H7 (cell line): ENCODE results near the gene KCNK7. TPM values are rescaled to one million over a fixed set of nuclear protein-coding genes. Genes with fewer than 3 reads are reported as not detected.
"Not testable (repeated sequence)": the region's sequence is repeated elsewhere in the genome, so short reads cannot be mapped to it uniquely, and the experiment has no call there.

Experiments
- DNase-seq: peaks from one replicate; pipeline ENCODE4 v3.0.0; 2012
- H3K27me3 ChIP-seq: 2 replicates; pipeline ENCODE4 v1.6.0; 2011; ENCODE audit warnings: mild to moderate bottlenecking, low read length; ENCODE audit not compliant: control insufficient read depth, insufficient read depth
- H3K36me3 ChIP-seq: replicated peaks from 2 replicates; pipeline ENCODE4 v1.5.1; 2011; ENCODE audit warnings: low read length; ENCODE audit not compliant: control insufficient read depth, insufficient read depth
- H3K4me3 ChIP-seq: 2 replicates; pipeline ENCODE4 v1.5.1; 2011; ENCODE audit warnings: low read depth, mild to moderate bottlenecking, control low read depth, low read length, moderate library complexity; ENCODE audit not compliant: insufficient read depth
- total RNA-seq: library from RNA; depleted of rRNA; stranded (reverse); fragments of >200 nt; shearing (Covaris generic); gene quantifications from 2 replicates; pipeline ENCODE4 v1.2.3, GENCODE V29; 2014; rRNA removed

The KCNK7 gene
- not detected in 2 replicates for total RNA-seq

- peak; percentile 73 for DNase-seq
- peaks cover 27% of the 10 kb centered on the region for H3K27me3 ChIP-seq
- H3K36me3 ChIP-seq = peaks cover 3% of the 10 kb centered on the region
- H3K4me3 ChIP-seq = no peak within 1 kb of the TSS
Observed at GRCh38 chr11:65595543-65596281, at the start of gene KCNK7. TSS of gene KCNK7 (minus strand) at chr11:65595800. CDS start at chr11:65595772, 28 bp downstream.

- Histone ChIP-seq H3K36me3 (peaks cover 8% of the 10 kb centered on the region), H3K4me3 (no peak overlapping the region), H3K27me3 (no peaks in the 10 kb centered on the region; the same call in 1 of the 2 replicates)
- DNase-seq = no peak
Observed at GRCh38 chr11:65644837-65645236, 49.2 kb upstream of the KCNK7 start.

- Histone ChIP-seq H3K4me3 (no peak overlapping the region), H3K36me3 (peaks cover 3% of the 10 kb centered on the region; the same call in 1 of the 2 replicates), H3K27me3 (no peaks in the 10 kb centered on the region; the same call in 1 of the 2 replicates)
- DNase-seq = peak; percentile 86
Observed at GRCh38 chr11:65643971-65644370, 48.4 kb upstream of the KCNK7 start.

GRCh38 chr11:65642014-65642671, 46.5 kb upstream of the KCNK7 start:
- H3K27me3 ChIP-seq = no peaks in the 10 kb centered on the region
- H3K4me3 ChIP-seq = peak overlapping the region; percentile 73
- H3K36me3 ChIP-seq = peaks cover 3% of the 10 kb centered on the region; the same call in 1 of the 2 replicates
- DNase-seq = peak; percentile 95

GRCh38 chr11:65641297-65642013, 45.9 kb upstream of the KCNK7 start:
- no peak for DNase-seq
- Histone ChIP-seq H3K4me3 (peak overlapping the region; percentile 6; the same call in 1 of the 2 replicates), H3K36me3 (peaks cover 5% of the 10 kb centered on the region), H3K27me3 (no peaks in the 10 kb centered on the region)

- no peak for DNase-seq
- Histone ChIP-seq H3K27me3 (no peaks in the 10 kb centered on the region), H3K4me3 (no peak overlapping the region), H3K36me3 (peaks cover 8% of the 10 kb centered on the region)
Observed at GRCh38 chr11:65640483-65641296, 45.1 kb upstream of the KCNK7 start.

- DNase-seq = no peak
- Histone ChIP-seq H3K27me3 (no peaks in the 10 kb centered on the region), H3K4me3 (no peak overlapping the region), H3K36me3 (peaks cover 10% of the 10 kb centered on the region)
Observed at GRCh38 chr11:65639623-65640482, 44.3 kb upstream of the KCNK7 start.

GRCh38 chr11:65639228-65639597, 43.6 kb upstream of the KCNK7 start:
- not testable (repeated sequence) for H3K4me3 ChIP-seq, H3K27me3 ChIP-seq, DNase-seq
- peaks cover 11% of the 10 kb centered on the region for H3K36me3 ChIP-seq

- H3K4me3 ChIP-seq = peak within 1 kb of the TSS; percentile 80
Observed at GRCh38 chr11:65637794-65638419, 42.3 kb upstream of the KCNK7 start, which contains the start of gene SIPA1. TSS of gene SIPA1 (plus strand) at chr11:65638101. CDS start at chr11:65640922, 2,821 bp downstream.

GRCh38 chr11:65637032-65637557, 41.5 kb upstream of the KCNK7 start:
- no peak for DNase-seq
- H3K4me3 ChIP-seq = no peak overlapping the region

More at GRCh38 chr11:65637794-65638419, 42.3 kb upstream of the KCNK7 start, which contains the start of gene SIPA1:
- DNase-seq = peak; percentile 98
- no peaks in the 10 kb centered on the region for H3K27me3 ChIP-seq
- peaks cover 15% of the 10 kb centered on the region for H3K36me3 ChIP-seq

GRCh38 chr11:65636108-65637031, 40.8 kb upstream of the KCNK7 start:
- peaks cover 15% of the 10 kb centered on the region for H3K36me3 ChIP-seq

More at GRCh38 chr11:65637032-65637557, 41.5 kb upstream of the KCNK7 start:
- Histone ChIP-seq H3K36me3 (peaks cover 15% of the 10 kb centered on the region), H3K27me3 (no peaks in the 10 kb centered on the region)

More at GRCh38 chr11:65636108-65637031, 40.8 kb upstream of the KCNK7 start:
- H3K4me3 ChIP-seq = no peak overlapping the region
- no peak for DNase-seq
- no peaks in the 10 kb centered on the region for H3K27me3 ChIP-seq
